ENCODE measurements around the gene SPOCD1. TPM values are rescaled to one million over a fixed set of nuclear protein-coding genes. Genes with fewer than 3 reads are reported as not detected.

Gene SPOCD1
- polyA plus RNA-seq, 3 donors = not detected

DNA sequence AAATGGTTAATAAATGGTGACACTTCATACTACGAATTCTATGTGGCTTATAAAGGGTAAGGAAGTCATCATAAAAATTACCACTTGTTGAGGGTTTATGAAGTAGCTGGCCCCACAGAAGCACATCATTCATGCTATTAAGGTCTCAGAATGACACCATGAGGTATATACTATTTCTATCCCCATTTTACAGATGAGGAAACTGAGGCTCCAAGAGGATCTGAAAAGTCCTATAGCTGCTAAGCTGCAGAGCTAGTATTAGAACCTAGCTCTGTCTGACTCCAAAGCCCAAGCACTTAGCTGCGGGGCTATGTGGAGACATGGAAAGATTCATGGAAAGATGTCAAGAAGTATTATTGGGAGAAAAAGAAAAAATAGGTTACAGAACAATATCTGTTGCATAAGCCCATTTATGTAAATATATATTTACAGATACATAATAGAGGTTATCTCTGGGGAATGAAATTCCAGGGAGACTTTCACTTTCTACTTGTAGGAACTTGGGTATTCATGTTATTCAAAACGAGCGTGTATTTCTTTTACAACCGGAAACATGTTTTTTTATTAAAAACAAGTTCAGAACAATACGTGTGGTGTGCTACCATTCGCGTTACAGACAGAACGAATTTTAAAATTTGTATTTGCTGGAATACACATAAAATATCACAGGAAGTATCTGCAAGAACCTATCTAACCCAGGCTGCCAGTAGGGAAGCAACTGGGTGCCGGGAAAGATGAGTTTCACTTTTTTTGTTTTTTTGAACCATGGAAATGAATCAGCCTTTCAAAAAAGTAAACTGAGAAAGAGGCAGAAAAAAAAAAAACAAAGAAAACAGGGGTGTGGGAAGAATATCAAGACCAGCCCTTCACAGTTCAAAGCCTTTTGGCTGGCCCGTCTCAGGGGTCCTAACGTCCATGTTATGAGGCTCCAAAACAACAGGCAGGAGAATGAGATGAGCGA, 13.4 kb downstream of the SPOCD1 start:
- Histone ChIP-seq H3K27ac (ENCODE audit: low read depth in 1 of 2, low read length in 2 of 2) (no peak overlapping the region), H3K9me3 (replicated peaks in 1 of 2; ENCODE audit: control insufficient read depth in 1 of 2, insufficient read depth in 1 of 2, low read length in 2 of 2) (no peaks in the 10 kb centered on the region), H3K9ac (ENCODE audit: insufficient read depth, low read length, poor library complexity, severe bottlenecking) (no peak overlapping the region), H3K4me2 (replicated peaks; ENCODE audit: extremely low read depth, low read length, poor library complexity, severe bottlenecking) (peak overlapping the region; percentile 48), H2AFZ (ENCODE audit: insufficient read depth, low read depth, low read length, poor library complexity, severe bottlenecking) (peak overlapping the region; percentile 29), H3K27me3 (ENCODE audit: control insufficient read depth in 2 of 2, insufficient read depth in 2 of 2, low read length in 2 of 2) (no peaks in the 10 kb centered on the region), H3K4me3 (replicated peaks in 1 of 3; ENCODE audit: low read depth in 2 of 3, low read length in 3 of 3) (peak overlapping the region in 1 of 3 experiments; percentile 57), H3K79me2 (ENCODE audit: insufficient read depth, low read length) (no peaks in the 10 kb centered on the region), H4K20me1 (ENCODE audit: insufficient read depth, low read length) (no peaks in the 10 kb centered on the region), H3K4me1 (ENCODE audit: control insufficient read depth in 1 of 2, insufficient read depth in 2 of 2, low read length in 2 of 2) (peaks cover 6 to 8% of the 10 kb centered on the region in 2 donors), H3K36me3 (replicated peaks in 1 of 2; ENCODE audit: control insufficient read depth in 1 of 2, insufficient read depth in 2 of 2, low read length in 2 of 2) (no peaks in the 10 kb centered on the region)
- peak overlapping the region in 2 of 7 donors; percentile 33 to 68 for H3K27ac Mint-ChIP-seq
- intact Hi-C loops (cut with micrococcal nuclease) = no loop called here
- TF ChIP-seq, protein P1, sequence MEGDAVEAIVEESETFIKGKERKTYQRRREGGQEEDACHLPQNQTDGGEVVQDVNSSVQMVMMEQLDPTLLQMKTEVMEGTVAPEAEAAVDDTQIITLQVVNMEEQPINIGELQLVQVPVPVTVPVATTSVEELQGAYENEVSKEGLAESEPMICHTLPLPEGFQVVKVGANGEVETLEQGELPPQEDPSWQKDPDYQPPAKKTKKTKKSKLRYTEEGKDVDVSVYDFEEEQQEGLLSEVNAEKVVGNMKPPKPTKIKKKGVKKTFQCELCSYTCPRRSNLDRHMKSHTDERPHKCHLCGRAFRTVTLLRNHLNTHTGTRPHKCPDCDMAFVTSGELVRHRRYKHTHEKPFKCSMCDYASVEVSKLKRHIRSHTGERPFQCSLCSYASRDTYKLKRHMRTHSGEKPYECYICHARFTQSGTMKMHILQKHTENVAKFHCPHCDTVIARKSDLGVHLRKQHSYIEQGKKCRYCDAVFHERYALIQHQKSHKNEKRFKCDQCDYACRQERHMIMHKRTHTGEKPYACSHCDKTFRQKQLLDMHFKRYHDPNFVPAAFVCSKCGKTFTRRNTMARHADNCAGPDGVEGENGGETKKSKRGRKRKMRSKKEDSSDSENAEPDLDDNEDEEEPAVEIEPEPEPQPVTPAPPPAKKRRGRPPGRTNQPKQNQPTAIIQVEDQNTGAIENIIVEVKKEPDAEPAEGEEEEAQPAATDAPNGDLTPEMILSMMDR (IDR thresholded peaks at IDR 0.05) = no peak
- peaks cover 13% of the 10 kb centered on the region for H3K4me1 Mint-ChIP-seq
- H3K36me3 Mint-ChIP-seq = no peaks in the 10 kb centered on the region
- peaks cover 0 to 2% (median 0%) of the 10 kb centered on the region in 7 donors for H3K9me3 Mint-ChIP-seq
- 100% methylated on average over 1 of the region's 13 CpGs for WGBS (ENCODE audit: insufficient coverage)
- H3K27me3 Mint-ChIP-seq (ENCODE audit: low read depth in 3 of 3) = peaks cover 12 to 28% (median 21%) of the 10 kb centered on the region in 3 donors
- H3K4me3 Mint-ChIP-seq = peak overlapping the region in 1 of 2 donors; percentile 78
- DNase-seq = no peak

DNA sequence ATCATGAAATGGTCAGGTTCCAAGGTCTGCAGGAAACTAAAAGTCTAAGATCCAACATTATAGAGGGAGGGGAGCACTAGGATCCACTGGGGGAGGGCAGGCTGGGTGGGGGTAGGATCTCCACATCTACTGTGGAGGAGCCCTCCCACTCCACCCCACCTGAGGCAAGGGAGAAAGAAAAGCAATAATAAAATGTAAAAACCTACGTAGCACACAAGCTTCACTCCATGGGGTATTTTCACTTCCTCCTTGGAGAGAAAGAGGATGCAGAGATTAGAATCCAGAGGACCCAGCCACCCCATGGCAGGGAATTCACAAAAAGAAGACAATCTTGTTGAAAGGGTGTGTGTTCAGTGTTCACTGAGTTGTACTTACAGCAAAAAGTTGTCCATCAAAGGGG, 14.4 kb downstream of the SPOCD1 start:
- Histone ChIP-seq H3K27ac (ENCODE audit: low read depth in 1 of 2, low read length in 2 of 2) (no peak overlapping the region), H3K27me3 (ENCODE audit: control insufficient read depth in 2 of 2, insufficient read depth in 2 of 2, low read length in 2 of 2) (no peaks in the 10 kb centered on the region), H3K4me3 (replicated peaks in 1 of 3; ENCODE audit: low read depth in 2 of 3, low read length in 3 of 3) (no peak overlapping the region), H3K9me3 (replicated peaks in 1 of 2; ENCODE audit: control insufficient read depth in 1 of 2, insufficient read depth in 1 of 2, low read length in 2 of 2) (no peaks in the 10 kb centered on the region), H3K36me3 (replicated peaks in 1 of 2; ENCODE audit: control insufficient read depth in 1 of 2, insufficient read depth in 2 of 2, low read length in 2 of 2) (no peaks in the 10 kb centered on the region), H4K20me1 (ENCODE audit: insufficient read depth, low read length) (no peaks in the 10 kb centered on the region), H3K9ac (ENCODE audit: insufficient read depth, low read length, poor library complexity, severe bottlenecking) (no peak overlapping the region), H3K4me2 (replicated peaks; ENCODE audit: extremely low read depth, low read length, poor library complexity, severe bottlenecking) (no peak overlapping the region), H3K79me2 (ENCODE audit: insufficient read depth, low read length) (no peaks in the 10 kb centered on the region), H3K4me1 (ENCODE audit: control insufficient read depth in 1 of 2, insufficient read depth in 2 of 2, low read length in 2 of 2) (peaks cover 6 to 8% of the 10 kb centered on the region in 2 donors), H2AFZ (ENCODE audit: insufficient read depth, low read depth, low read length, poor library complexity, severe bottlenecking) (no peak overlapping the region)
- peaks cover 0 to 2% (median 0%) of the 10 kb centered on the region in 7 donors for H3K9me3 Mint-ChIP-seq
- WGBS (ENCODE audit: insufficient coverage) = no CpG with 5 or more reads among the region's 1 CpG
- H3K4me1 Mint-ChIP-seq = peaks cover 13% of the 10 kb centered on the region
- H3K27ac Mint-ChIP-seq = no peak overlapping the region
- peaks cover 14 to 36% (median 22%) of the 10 kb centered on the region in 3 donors for H3K27me3 Mint-ChIP-seq (ENCODE audit: low read depth in 3 of 3)
- H3K36me3 Mint-ChIP-seq = no peaks in the 10 kb centered on the region
- peak overlapping the region in 1 of 2 donors; percentile 56 for H3K4me3 Mint-ChIP-seq
- TF ChIP-seq, protein P1 (IDR thresholded peaks at IDR 0.05) = no peak
- DNase-seq = peak in 2 of 3 donors; percentile 37 to 40
- intact Hi-C loops (cut with micrococcal nuclease) = no loop called here

Measured in CD14-positive monocyte (primary cell).